Fibroblast of lung (primary cell): ENCODE results near the gene ASB4. TPM values are rescaled to one million over a fixed set of nuclear protein-coding genes. Genes with fewer than 3 reads are reported as not detected.

Source experiments
- DNase-seq, 2 donors: peaks; one replicate each; pipeline versions ENCODE4 v3.0.0 to v3.0.0-alpha.2; 2010; ENCODE audit warnings: low read depth in 2 of 2
- H2AFZ ChIP-seq: 2 replicates; pipeline ENCODE4 v1.5.1; 2012; ENCODE audit warnings: low read length, control low read depth, inconsistent platforms
- H3K27ac ChIP-seq: 2 replicates; pipeline ENCODE4 v1.5.1; 2011; ENCODE audit warnings: low read length, control low read depth; ENCODE audit not compliant: insufficient read depth
- H3K27me3 ChIP-seq: 2 replicates; pipeline ENCODE4 v1.5.1; 2011; ENCODE audit warnings: mild to moderate bottlenecking, low read length; ENCODE audit not compliant: control insufficient read depth, insufficient read depth
- H3K36me3 ChIP-seq: 2 replicates; pipeline ENCODE4 v1.5.1; 2011; ENCODE audit warnings: low read length; ENCODE audit not compliant: control insufficient read depth, insufficient read depth
- H3K4me1 ChIP-seq: 2 replicates; pipeline ENCODE4 v1.5.1; 2011; ENCODE audit warnings: low read length; ENCODE audit not compliant: control insufficient read depth, insufficient read depth; ENCODE audit errors: extremely low read depth
- H3K4me2 ChIP-seq: 2 replicates; pipeline ENCODE4 v1.5.1; 2011; ENCODE audit warnings: low read length, control low read depth; ENCODE audit not compliant: insufficient read depth; ENCODE audit errors: extremely low read depth
- H3K4me3 ChIP-seq, 4 experiments: fragments of 200-600 bp in 1 of 4; sonication (generic) in 1 of 4; replicated peaks in 1 of 4; 2 replicates each; pipeline ENCODE4 v1.5.1; 2011 to 2016; ENCODE audit warnings: low read length in 4 of 4, low read depth in 3 of 4, mild to moderate bottlenecking in 3 of 4, control low read depth in 2 of 4, inconsistent platforms in 1 of 4, mixed read lengths in 1 of 4; ENCODE audit not compliant: insufficient read depth in 1 of 4; ENCODE audit errors: control extremely low read depth in 1 of 4
- H3K79me2 ChIP-seq: 2 replicates; pipeline ENCODE4 v1.5.1; 2012; ENCODE audit warnings: mild to moderate bottlenecking, low read length, inconsistent platforms; ENCODE audit not compliant: control insufficient read depth, insufficient read depth
- H3K9ac ChIP-seq: 2 replicates; pipeline ENCODE4 v1.5.1; 2011; ENCODE audit warnings: mild to moderate bottlenecking, low read length, control low read depth; ENCODE audit not compliant: insufficient read depth
- H3K9me3 ChIP-seq: 2 replicates; pipeline ENCODE4 v1.5.1; 2012; ENCODE audit warnings: low read depth, low read length; ENCODE audit not compliant: control insufficient read depth, insufficient read depth
- H4K20me1 ChIP-seq: 2 replicates; pipeline ENCODE4 v1.5.1; 2011; ENCODE audit warnings: low read length; ENCODE audit not compliant: control insufficient read depth, insufficient read depth; ENCODE audit errors: extremely low read depth
- EZH2 ChIP-seq: IDR thresholded peaks from 2 replicates; pipeline ENCODE4 v1.5.1; 2012; ENCODE audit warnings: low read length, control low read depth, mild to moderate bottlenecking; ENCODE audit errors: missing control alignments
- polyA plus RNA-seq, 2 donors: library from polyadenylated mRNA; depleted of rRNA in 1 of 2; stranded (reverse) in 1 of 2; unstranded in 1 of 2; fragments of >200 nt; gene quantifications; 2 replicates each; pipeline ENCODE4 v1.2.1, GENCODE V29; 2011 to 2012; ENCODE audit warnings: missing spikeins in 1 of 2
- total RNA-seq: library from RNA; depleted of rRNA; stranded (reverse); fragments of >200 nt; gene quantifications from 2 replicates; pipeline ENCODE4 v1.2.1, GENCODE V29; 2014
- TF ChIP-seq, protein P1 (sequence below), 2 donors: IDR thresholded peaks in 1 of 2; conservative IDR thresholded peaks in 1 of 2; 1 replicate in 1 of 2; 2 replicates in 1 of 2; pipeline ENCODE4 v1.5.1; 2011 to 2012; ENCODE audit warnings: low read length in 2 of 2, control low read depth in 1 of 2, inconsistent platforms in 1 of 2, low read depth in 1 of 2, mild to moderate bottlenecking in 1 of 2

Gene ASB4
- total and polyA plus RNA-seq, 2 donors (not counting 1 experiment from before 2014, with no cell fraction given) = not detected

DNA sequence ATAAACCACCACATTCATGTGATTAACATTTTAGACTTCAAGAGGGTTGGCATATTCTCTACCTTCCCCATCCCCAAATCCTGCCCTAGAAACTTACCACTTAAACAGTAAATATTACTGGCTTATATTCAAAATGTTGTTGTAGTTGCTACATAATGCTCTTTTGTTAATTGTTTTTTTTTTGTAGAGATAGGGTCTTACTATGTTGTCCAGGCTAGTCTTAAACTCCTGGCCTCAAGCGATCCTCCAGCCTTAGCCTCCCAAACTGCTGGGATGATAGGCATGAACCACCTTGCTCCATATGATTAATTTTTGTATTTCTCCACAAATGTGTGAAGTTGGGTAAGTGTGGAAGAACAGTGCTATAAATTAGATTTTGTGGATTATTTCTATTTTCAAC lies 104.0 kb downstream of the ASB4 start:
- Histone ChIP-seq H3K9me3 (no peaks in the 10 kb centered on the region), H3K79me2 (no peaks in the 10 kb centered on the region), H2AFZ (no peak overlapping the region), H4K20me1 (no peaks in the 10 kb centered on the region), H3K36me3 (no peaks in the 10 kb centered on the region), H3K27me3 (no peaks in the 10 kb centered on the region), H3K4me3 (no peak overlapping the region), H3K4me2 (no peak overlapping the region), H3K9ac (no peak overlapping the region), H3K4me1 (no peaks in the 10 kb centered on the region), H3K27ac (no peak overlapping the region)
- DNase-seq = no peak
- no peak for TF ChIP-seq EZH2
- TF ChIP-seq, protein P1, sequence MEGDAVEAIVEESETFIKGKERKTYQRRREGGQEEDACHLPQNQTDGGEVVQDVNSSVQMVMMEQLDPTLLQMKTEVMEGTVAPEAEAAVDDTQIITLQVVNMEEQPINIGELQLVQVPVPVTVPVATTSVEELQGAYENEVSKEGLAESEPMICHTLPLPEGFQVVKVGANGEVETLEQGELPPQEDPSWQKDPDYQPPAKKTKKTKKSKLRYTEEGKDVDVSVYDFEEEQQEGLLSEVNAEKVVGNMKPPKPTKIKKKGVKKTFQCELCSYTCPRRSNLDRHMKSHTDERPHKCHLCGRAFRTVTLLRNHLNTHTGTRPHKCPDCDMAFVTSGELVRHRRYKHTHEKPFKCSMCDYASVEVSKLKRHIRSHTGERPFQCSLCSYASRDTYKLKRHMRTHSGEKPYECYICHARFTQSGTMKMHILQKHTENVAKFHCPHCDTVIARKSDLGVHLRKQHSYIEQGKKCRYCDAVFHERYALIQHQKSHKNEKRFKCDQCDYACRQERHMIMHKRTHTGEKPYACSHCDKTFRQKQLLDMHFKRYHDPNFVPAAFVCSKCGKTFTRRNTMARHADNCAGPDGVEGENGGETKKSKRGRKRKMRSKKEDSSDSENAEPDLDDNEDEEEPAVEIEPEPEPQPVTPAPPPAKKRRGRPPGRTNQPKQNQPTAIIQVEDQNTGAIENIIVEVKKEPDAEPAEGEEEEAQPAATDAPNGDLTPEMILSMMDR (conservative IDR thresholded peaks at IDR 0.05 in 1 of 2, IDR thresholded peaks at IDR 0.05 in 1 of 2; ENCODE audit: low read depth in 1 of 2, low read length in 2 of 2) = no peak

Other genes with a start within 250 kb of the ASB4 start
- not detected in 2 replicates for gene PON1, start 161.4 kb upstream of the ASB4 start, total RNA-seq
- gene PON1, start 161.4 kb upstream of the ASB4 start, polyA plus RNA-seq = not detected in 2 replicates
- gene PON3, start 89.6 kb upstream of the ASB4 start, total RNA-seq = under 0.01 TPM in 2 replicates
- 0.50 TPM in 1 of 2 replicates, not detected in the other for gene PON3, start 89.6 kb upstream of the ASB4 start, polyA plus RNA-seq
- 43.1 and 72.8 TPM in 2 replicates for gene PON2, start 50.9 kb upstream of the ASB4 start, total RNA-seq
- 77.5 and 140 TPM in 2 replicates for gene PON2, start 50.9 kb upstream of the ASB4 start, polyA plus RNA-seq
- gene PDK4, start 110.6 kb downstream of the ASB4 start, total RNA-seq = 2.8 and 3.1 TPM in 2 replicates
- gene PDK4, start 110.6 kb downstream of the ASB4 start, polyA plus RNA-seq = 0.09 and 0.20 TPM in 2 replicates